Stimulated activated CD4-positive, alpha-beta T cell treated with anti-CD3 and anti-CD28 coated beads, TNF-alpha, amount 100 ng/mL, for 48 hours (primary cell): Measurements from ENCODE around the gene TTYH3.
"Not testable (repeated sequence)": the region's sequence is repeated elsewhere in the genome, so short reads cannot be mapped to it uniquely, and the experiment has no call there.

Experiments
- DNase-seq, 3 donors: peaks; one replicate each; pipeline ENCODE4 v3.0.0-alpha.2; 2020; ENCODE audit warnings: low read depth in 3 of 3

The TTYH3 gene

GRCh38 chr7:2688409-2689342 lies 56.9 kb downstream of the TTYH3 start:
- no peak for DNase-seq

GRCh38 chr7:2689343-2689847 lies 57.6 kb downstream of the TTYH3 start:
- DNase-seq: no peak

- DNase-seq: no peak
Measured at GRCh38 chr7:2689951-2690705, 58.3 kb downstream of the TTYH3 start.

- no peak for DNase-seq
Measured at GRCh38 chr7:2691011-2691707, 59.4 kb downstream of the TTYH3 start.

GRCh38 chr7:2691932-2692439 lies 60.2 kb downstream of the TTYH3 start:
- not testable (repeated sequence) for DNase-seq

- DNase-seq: no peak
Measured at GRCh38 chr7:2692543-2692942, 60.8 kb downstream of the TTYH3 start.

- not testable (repeated sequence) for DNase-seq
Measured at GRCh38 chr7:2693420-2694121, 61.8 kb downstream of the TTYH3 start.

GRCh38 chr7:2694122-2694436 lies 62.3 kb downstream of the TTYH3 start:
- not testable (repeated sequence) for DNase-seq

- peak in 2 of 3 donors; percentile 36 to 50 for DNase-seq
Measured at GRCh38 chr7:2698581-2699288, 66.9 kb downstream of the TTYH3 start.

- DNase-seq: no peak
Measured at GRCh38 chr7:2699289-2699620, 67.5 kb downstream of the TTYH3 start.

GRCh38 chr7:2700141-2700850 lies 68.5 kb downstream of the TTYH3 start:
- no peak for DNase-seq

- DNase-seq: no peak
Measured at GRCh38 chr7:2701424-2701823, 69.6 kb downstream of the TTYH3 start.

- no peak for DNase-seq
Measured at GRCh38 chr7:2701832-2702593, 70.2 kb downstream of the TTYH3 start.

GRCh38 chr7:2702594-2702957 lies 70.8 kb downstream of the TTYH3 start:
- no peak for DNase-seq

- DNase-seq: no peak
Measured at GRCh38 chr7:2705371-2706096, 73.7 kb downstream of the TTYH3 start.

- no peak for DNase-seq
Measured at GRCh38 chr7:2706685-2707126, 74.9 kb downstream of the TTYH3 start.

GRCh38 chr7:2707481-2707880 lies 75.7 kb downstream of the TTYH3 start:
- no peak for DNase-seq

- DNase-seq: no peak
Measured at GRCh38 chr7:2708041-2708440, 76.3 kb downstream of the TTYH3 start.
